ENCODE results near the gene FOXD2.

FOXD2 gene

DNA sequence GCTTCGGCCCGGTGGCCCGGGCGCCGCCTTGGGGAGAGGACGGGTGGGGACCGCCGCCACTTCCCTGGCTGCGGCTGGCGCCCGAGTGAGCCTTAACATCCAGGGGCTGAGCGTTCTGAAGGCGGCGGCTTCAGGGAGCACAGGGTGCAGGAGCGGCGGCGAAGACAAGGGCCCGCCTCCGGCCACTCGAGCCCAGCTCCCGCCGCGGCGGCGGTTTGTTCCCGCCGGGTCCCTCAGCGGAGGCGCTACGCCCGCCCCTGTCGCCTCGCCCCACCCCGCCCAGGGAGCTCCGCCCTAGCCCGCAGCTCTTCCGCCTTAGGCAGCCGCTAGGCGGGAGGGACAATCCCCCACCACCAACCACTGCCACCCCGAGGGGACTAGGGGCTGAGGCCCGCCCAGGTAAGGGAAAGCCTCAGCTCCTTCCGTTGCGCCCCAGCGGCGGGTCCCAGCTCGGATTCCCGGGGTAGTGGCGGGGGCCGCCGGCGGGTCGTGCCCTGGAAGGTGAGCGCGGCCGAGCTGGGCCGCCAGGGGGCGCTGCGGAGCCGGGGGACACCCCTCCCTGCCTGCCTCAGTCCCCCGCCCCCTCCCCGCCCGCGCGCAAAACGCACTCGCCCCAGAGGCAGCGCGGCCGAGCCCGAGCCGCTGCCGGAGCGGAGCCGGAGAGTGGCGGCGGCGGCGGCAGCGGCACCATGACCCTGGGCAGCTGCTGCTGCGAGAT is at the start of gene FOXD2:
Gene FOXD2 (plus strand): TSS at position 598 of the 718 bp plus-strand sequence. CDS start 92 bp downstream, at position 690.
- DNase-seq (ENCODE audit: insufficient read length, low spot score) (peak; percentile 83), FAIRE-seq (peak; percentile 77)

- peak; percentile 69 for DNase-seq (ENCODE audit: insufficient read length, low spot score)
- FAIRE-seq: no peak
Measured at GRCh38 chr1:47388891-47389238, 49.0 kb upstream of the FOXD2 start.

DNA sequence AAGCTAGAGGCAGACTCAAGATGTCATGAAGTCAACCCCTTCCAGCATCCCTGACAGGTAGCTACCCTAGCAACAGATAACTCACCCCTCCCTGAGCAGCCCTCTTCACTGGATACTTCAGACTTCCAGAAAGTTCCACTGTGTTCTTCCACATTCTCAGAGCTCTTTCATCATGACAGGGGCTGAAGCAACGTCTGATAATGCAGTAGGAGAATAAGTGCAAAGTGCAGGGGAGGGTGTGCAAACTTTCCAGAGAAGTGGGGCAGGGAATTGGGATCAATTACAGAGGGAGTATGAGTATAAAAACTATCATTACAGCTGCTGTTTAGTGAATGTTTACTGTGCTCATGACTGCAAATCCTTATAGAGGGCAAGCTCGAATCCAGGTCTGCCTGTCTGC is 48.1 kb upstream of the FOXD2 start:
- FAIRE-seq: no peak
- no peak for DNase-seq (ENCODE audit: insufficient read length, low spot score)

- DNase-seq (ENCODE audit: insufficient read length, low spot score) (no peak), FAIRE-seq (no peak)
Measured at GRCh38 chr1:47390843-47391242, 47.0 kb upstream of the FOXD2 start.

DNA sequence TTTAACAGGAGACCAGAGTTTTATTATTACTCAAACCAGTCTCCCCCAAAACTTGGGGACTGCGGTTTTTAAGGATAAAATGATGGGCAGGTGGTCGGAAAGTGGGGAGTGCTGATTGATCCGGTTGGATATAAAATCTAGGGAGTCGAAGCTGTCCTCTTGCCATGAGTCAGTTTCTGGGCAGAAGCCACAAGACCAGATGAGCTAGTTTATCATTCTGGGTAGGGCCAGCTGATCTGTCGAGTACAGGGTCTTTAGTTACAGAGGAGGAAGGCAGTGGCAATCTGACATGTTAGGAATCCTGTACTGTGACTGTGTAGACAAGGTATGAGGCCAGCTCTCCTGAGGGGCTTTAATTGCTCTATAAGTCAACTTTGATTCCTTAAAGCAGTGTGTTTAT is 44.7 kb upstream of the FOXD2 start:
- no peak for FAIRE-seq
- no peak for DNase-seq (ENCODE audit: insufficient read length, low spot score)

DNA sequence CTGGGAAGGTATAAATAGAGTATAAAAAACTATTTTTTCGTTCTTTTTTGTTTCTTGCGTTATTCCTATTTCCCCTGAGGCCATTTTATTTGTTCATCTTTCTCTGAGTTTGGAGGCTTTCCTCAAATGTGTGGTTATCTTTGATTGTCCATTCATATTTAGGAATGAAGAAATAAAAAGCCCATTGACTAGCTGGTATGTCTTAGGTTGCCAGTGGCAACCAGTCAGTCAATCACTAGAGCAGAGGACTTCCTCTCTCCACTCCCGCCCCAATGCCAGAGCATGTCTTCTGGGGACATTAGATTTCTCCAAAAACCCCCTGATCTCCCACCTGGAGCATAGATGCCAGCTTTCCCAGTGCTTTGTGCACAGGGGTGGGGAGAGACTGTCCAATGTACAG is 42.4 kb upstream of the FOXD2 start:
- DNase-seq (ENCODE audit: insufficient read length, low spot score) (no peak), FAIRE-seq (no peak)

- DNase-seq (ENCODE audit: insufficient read length, low spot score): no peak
- no peak for FAIRE-seq
Measured at GRCh38 chr1:47396671-47397196, 41.1 kb upstream of the FOXD2 start.

DNA sequence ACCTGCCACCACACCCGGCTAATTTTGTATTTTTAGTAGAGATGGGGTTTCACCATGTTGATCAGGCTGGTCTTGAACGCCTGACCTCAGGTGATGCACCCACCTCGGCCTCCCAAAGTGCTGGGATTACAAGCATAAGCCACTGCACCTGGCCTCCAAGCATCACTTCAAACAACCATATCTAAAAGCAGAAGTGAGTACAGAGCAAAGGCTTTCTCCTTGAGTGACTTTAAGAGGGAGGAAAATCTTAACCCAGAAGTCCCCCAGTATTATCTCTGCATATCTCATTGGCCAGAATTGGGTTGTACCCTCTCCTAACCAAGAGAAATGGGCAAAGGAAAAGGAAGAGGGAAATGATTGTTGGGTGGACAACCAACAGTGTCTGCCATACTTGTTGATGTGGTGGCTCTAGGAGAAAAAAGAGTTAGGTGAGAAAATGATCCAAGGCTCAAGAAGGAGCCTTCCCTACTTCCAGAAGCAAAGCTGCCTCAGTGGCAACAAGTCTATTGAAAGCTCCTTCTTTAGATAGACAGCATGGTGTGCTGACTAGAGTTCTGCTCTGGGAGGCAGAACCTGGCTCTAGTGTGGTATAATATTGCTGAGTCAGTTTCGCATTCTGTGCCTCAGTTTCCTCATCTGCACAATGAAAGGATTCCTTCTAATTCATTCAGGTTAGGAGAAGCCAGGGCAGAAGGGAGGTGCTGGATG is 38.6 kb upstream of the FOXD2 start:
- FAIRE-seq (peak; percentile 31), DNase-seq (ENCODE audit: insufficient read length, low spot score) (no peak)

DNA sequence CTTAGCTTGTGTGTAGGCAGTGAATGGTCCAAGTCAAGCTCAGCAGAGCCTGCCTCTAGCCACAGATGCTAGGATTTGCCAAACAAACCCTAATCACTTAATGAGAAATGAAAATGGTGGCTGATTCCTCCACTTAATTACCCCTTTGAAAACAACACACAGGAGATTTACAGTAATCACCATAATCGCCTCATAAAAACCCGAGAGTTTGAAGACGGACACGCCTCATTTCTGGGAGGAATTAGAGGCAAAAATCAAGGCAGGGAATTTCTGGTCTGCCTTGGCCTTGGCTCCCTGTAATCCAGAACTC is 38.0 kb upstream of the FOXD2 start:
- no peak for FAIRE-seq
- no peak for DNase-seq (ENCODE audit: insufficient read length, low spot score)

GRCh38 chr1:47401761-47402160 is 36.1 kb upstream of the FOXD2 start:
- no peak for FAIRE-seq
- no peak for DNase-seq (ENCODE audit: insufficient read length, low spot score)

DNA sequence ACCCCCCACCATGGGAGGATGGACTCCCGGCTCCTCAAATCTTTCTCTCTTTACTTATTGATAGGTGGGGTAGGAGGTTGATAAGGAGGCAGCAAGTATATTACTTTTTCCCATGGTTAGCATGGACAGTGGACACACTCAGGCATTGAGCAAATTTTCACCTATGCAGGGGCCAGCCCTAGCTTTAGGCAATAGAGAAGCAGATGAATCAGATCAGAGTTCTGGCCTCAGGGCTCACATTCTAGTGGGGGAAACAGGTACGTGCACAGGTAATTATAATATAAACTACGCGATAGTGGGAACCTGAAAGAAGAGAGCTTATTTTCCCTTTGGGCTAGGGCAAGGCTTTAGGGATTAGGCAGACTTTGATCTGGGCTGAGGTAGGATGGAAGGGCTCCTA is 35.3 kb upstream of the FOXD2 start:
- no peak for DNase-seq (ENCODE audit: insufficient read length, low spot score)
- no peak for FAIRE-seq

GRCh38 chr1:47403321-47403910 is 34.4 kb upstream of the FOXD2 start:
- FAIRE-seq (no peak), DNase-seq (ENCODE audit: insufficient read length, low spot score) (no peak)

DNA sequence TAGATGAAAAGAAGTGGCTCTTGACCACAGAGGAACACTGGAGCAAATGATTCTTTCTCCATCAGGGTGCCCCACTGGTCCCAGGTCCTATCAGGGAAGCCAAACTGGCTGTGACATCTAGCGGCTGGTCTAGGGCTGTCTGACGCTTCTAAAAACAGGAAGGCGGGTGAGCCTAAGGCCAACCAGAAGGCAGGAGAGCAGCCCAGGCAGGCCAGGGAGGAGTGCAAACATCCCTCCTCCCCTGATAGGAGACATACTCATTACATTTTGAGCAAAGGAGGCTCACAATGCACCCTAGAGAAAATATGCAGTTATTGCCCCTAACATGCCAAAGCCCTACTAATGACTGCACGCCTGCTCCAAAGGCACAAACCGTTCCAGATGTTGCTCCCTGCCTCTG is 32.1 kb upstream of the FOXD2 start:
- no peak for FAIRE-seq
- DNase-seq (ENCODE audit: insufficient read length, low spot score): no peak

- DNase-seq (ENCODE audit: insufficient read length, low spot score) (no peak), FAIRE-seq (no peak)
Measured at GRCh38 chr1:47406966-47407365, 30.9 kb upstream of the FOXD2 start.

- DNase-seq (ENCODE audit: insufficient read length, low spot score): no peak
- FAIRE-seq: no peak
Measured at GRCh38 chr1:47407481-47407880, 30.4 kb upstream of the FOXD2 start.

GRCh38 chr1:47409311-47410067 is 28.4 kb upstream of the FOXD2 start:
- peak; percentile 91 for FAIRE-seq
- DNase-seq (ENCODE audit: insufficient read length, low spot score): peak; percentile 82

GRCh38 chr1:47410068-47410455 is 27.8 kb upstream of the FOXD2 start:
- FAIRE-seq (no peak), DNase-seq (ENCODE audit: insufficient read length, low spot score) (no peak)

DNA sequence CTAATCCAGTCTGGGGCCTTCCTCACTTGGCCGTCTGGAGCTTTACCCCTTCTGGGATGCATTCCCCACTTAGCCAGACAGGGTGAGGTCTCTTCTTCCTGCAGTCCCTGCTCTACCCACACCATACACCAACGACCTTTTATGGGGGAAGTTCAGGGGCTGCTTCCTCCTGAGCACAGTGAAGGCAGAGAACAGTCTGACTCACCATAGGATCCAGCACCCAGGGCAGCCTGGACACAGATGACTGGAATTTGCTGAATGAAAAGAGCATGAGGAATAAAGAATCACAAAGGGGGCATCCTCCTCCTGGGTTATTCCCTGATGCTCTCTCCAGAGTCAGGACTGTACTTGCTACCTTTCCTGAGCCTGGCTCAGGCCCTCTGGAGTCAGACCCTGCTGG is 26.4 kb upstream of the FOXD2 start:
- DNase-seq (ENCODE audit: insufficient read length, low spot score) (no peak), FAIRE-seq (no peak)

GRCh38 chr1:47412437-47412836 is 25.4 kb upstream of the FOXD2 start:
- DNase-seq (ENCODE audit: insufficient read length, low spot score) (no peak), FAIRE-seq (no peak)

- FAIRE-seq (no peak), DNase-seq (ENCODE audit: insufficient read length, low spot score) (no peak)
Measured at GRCh38 chr1:47415728-47416318, 22.0 kb upstream of the FOXD2 start, which contains the start of gene FOXE3. Gene FOXE3, plus strand, starts transcription at chr1:47416285. Its CDS starts 31 bp downstream, at chr1:47416316.
